Loucy (cell line): ENCODE measurements around the gene VAV1.

Experiments
- H2AFZ ChIP-seq: fragments of 200-600 bp; sonication (generic); 2 replicates; pipeline ENCODE4 v1.6.0; 2016; ENCODE audit warnings: antibody characterized with exemption, mild to moderate bottlenecking, low read length, moderate library complexity
- H3F3A ChIP-seq: fragments of 200-600 bp; 2 replicates; pipeline ENCODE4 v1.6.0; 2016; ENCODE audit warnings: antibody characterized with exemption, low read depth, mild to moderate bottlenecking
- H3K27me3 ChIP-seq: fragments of 200-600 bp; sonication (generic); 2 replicates; pipeline ENCODE4 v1.6.1; 2014; ENCODE audit warnings: low read length, mild to moderate bottlenecking; ENCODE audit not compliant: insufficient read depth, poor library complexity, severe bottlenecking
- H3K36me3 ChIP-seq: fragments of 200-600 bp; sonication (generic); 2 replicates; pipeline ENCODE4 v1.6.1; 2016; ENCODE audit warnings: low read length; ENCODE audit not compliant: insufficient read depth
- H3K4me1 ChIP-seq: fragments of 200-600 bp; sonication (generic); 2 replicates; pipeline ENCODE4 v1.5.1; 2014; ENCODE audit warnings: low read length, mild to moderate bottlenecking; ENCODE audit not compliant: insufficient read depth, poor library complexity, severe bottlenecking
- H3K4me2 ChIP-seq: fragments of 200-600 bp; sonication (generic); 2 replicates; pipeline ENCODE4 v1.6.0; 2014; ENCODE audit warnings: antibody characterized with exemption, low read length, low read depth, mild to moderate bottlenecking; ENCODE audit not compliant: poor library complexity, severe bottlenecking
- H3K4me3 ChIP-seq: fragments of 200-600 bp; sonication (generic); 2 replicates; pipeline ENCODE4 v1.5.1; 2014; ENCODE audit warnings: low read length, mild to moderate bottlenecking, mixed read lengths; ENCODE audit not compliant: poor library complexity, severe bottlenecking
- H3K79me2 ChIP-seq: fragments of 200-600 bp; sonication (generic); 2 replicates; pipeline ENCODE4 v1.6.1; 2014; ENCODE audit warnings: low read length; ENCODE audit not compliant: insufficient read depth
- H3K9ac ChIP-seq: fragments of 200-600 bp; sonication (generic); 2 replicates; pipeline ENCODE4 v1.6.0; 2014; ENCODE audit warnings: mild to moderate bottlenecking, low read depth, low read length, moderate library complexity; ENCODE audit not compliant: poor library complexity, severe bottlenecking
- H3K9me2 ChIP-seq: fragments of 200-600 bp; sonication (generic); replicated peaks from 2 replicates; pipeline ENCODE4 v1.6.1; 2016; ENCODE audit warnings: low read depth, low read length, mixed read lengths
- H3K9me3 ChIP-seq: fragments of 200-600 bp; sonication (generic); 2 replicates; pipeline ENCODE4 v1.6.1; 2014; ENCODE audit warnings: mild to moderate bottlenecking, antibody characterized with exemption, low read length, low read depth; ENCODE audit not compliant: insufficient read depth
- H4K20me1 ChIP-seq: fragments of 200-600 bp; sonication (generic); 2 replicates; pipeline ENCODE4 v1.6.0; 2014; ENCODE audit warnings: antibody characterized with exemption, low read length, mild to moderate bottlenecking; ENCODE audit not compliant: insufficient read depth, poor library complexity, severe bottlenecking
- EZH2phosphoT487 ChIP-seq: fragments of 200-600 bp; IDR thresholded peaks from 2 replicates; pipeline ENCODE4 v1.6.1; 2018; ENCODE audit warnings: antibody characterized with exemption, mild to moderate bottlenecking, moderate library complexity, borderline replicate concordance
- TF ChIP-seq, protein P1 (sequence below): fragments of 200-600 bp; sonication (generic); conservative IDR thresholded peaks from 2 replicates; pipeline ENCODE4 v1.5.1; 2014; ENCODE audit warnings: mild to moderate bottlenecking, antibody characterized with exemption, low read length

VAV1 gene

DNA sequence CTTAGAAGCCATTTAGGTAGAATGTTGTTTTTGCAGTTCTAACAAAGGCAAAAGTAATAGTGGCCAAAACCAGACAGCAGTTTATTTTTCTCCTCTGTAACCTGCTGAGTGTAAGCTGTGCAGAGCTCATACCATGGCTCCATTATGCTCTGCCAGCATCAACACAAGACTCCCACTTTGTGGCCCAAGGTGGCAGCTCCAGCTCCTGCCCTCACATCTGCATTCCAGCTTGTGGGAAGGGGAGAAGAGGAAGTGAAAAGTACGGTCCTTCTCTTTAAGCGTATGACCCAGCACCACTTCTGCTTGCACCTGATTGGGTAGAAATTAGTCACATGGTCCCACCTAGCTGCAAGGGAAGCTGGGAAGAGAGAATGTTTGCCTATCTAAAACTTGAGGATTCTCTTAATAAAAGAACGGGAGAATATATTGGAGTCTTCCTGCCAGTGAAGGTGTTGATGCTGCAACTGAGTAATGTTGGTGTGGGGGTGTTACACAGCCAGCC, 134.1 kb downstream of the VAV1 start:
- Histone ChIP-seq H3K4me3 (no peak overlapping the region), H2AFZ (no peak overlapping the region), H3K9me2 (no peaks in the 10 kb centered on the region), H3K79me2 (no peaks in the 10 kb centered on the region), H3K4me1 (peaks cover 7% of the 10 kb centered on the region), H3K36me3 (no peaks in the 10 kb centered on the region), H3K4me2 (no peak overlapping the region), H3K27me3 (no peaks in the 10 kb centered on the region), H3K9me3 (peaks cover 3% of the 10 kb centered on the region; the same call in 1 of the 2 replicates), H3F3A (no peaks in the 10 kb centered on the region), H3K9ac (no peak overlapping the region), H4K20me1 (no peaks in the 10 kb centered on the region)
- no peak for TF ChIP-seq EZH2phosphoT487
- TF ChIP-seq, protein P1, sequence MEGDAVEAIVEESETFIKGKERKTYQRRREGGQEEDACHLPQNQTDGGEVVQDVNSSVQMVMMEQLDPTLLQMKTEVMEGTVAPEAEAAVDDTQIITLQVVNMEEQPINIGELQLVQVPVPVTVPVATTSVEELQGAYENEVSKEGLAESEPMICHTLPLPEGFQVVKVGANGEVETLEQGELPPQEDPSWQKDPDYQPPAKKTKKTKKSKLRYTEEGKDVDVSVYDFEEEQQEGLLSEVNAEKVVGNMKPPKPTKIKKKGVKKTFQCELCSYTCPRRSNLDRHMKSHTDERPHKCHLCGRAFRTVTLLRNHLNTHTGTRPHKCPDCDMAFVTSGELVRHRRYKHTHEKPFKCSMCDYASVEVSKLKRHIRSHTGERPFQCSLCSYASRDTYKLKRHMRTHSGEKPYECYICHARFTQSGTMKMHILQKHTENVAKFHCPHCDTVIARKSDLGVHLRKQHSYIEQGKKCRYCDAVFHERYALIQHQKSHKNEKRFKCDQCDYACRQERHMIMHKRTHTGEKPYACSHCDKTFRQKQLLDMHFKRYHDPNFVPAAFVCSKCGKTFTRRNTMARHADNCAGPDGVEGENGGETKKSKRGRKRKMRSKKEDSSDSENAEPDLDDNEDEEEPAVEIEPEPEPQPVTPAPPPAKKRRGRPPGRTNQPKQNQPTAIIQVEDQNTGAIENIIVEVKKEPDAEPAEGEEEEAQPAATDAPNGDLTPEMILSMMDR: no peak
